K562 (cell line): Measurements from ENCODE around the gene RPL28. TPM values are rescaled to one million over a fixed set of nuclear protein-coding genes. Genes with fewer than 3 reads are reported as not detected.

Source experiments
- ATAC-seq: fragments of 200-7000 bp; cut with Tn5 transposase; 3 replicates; pipeline ENCODE4 v1.9.1; 2020; ENCODE audit warnings: moderate library complexity
- BruUV-seq: library from RNA; stranded (reverse); fragments of 400-500 nt; replicated peaks from 2 replicates; lab custom pipeline; 2021; lab: Mats Ljungman, UMichigan
- CTCF ChIA-PET: fragments of 300-600 bp; formaldehyde crosslinking; extraction: SDS; loops from one replicate; lab custom pipeline; 2021; ENCODE audit warnings: low intra/inter-chr PET ratio; lab: Yijun Ruan, JAX
- POLR2A ChIA-PET: fragments of 300-600, 350-650 bp; sonication (Branson Sonifier 250); formaldehyde crosslinking; extraction: SDS; loops from one replicate; lab custom pipeline; 2021; ENCODE audit warnings: antibody characterized with exemption, inconsistent platforms; lab: Yijun Ruan, JAX
- DNase-seq, 4 experiments: peaks; one replicate each; pipeline versions ENCODE4 v3.0.0 to v3.0.0-alpha.2; 2011 to 2018; ENCODE audit warnings: low spot score in 3 of 4, mixed read lengths in 3 of 4; ENCODE audit errors: extremely low read depth in 1 of 4
- FAIRE-seq: peaks from 2 replicates; lab custom pipeline; 2011; peaks lifted over from hg19 to GRCh38; lab: Jason Lieb, UNC
- H2AFZ ChIP-seq: 2 replicates; pipeline ENCODE4 v1.6.0; 2011; ENCODE audit warnings: low read depth, low read length, control low read depth, inconsistent platforms
- H3K27ac ChIP-seq: fragments of 200-600 bp; 3 replicates; pipeline ENCODE4 v1.8.0; 2011; ENCODE audit warnings: low read depth, mild to moderate bottlenecking, control low read depth, inconsistent platforms, low read length, moderate library complexity, mixed read lengths; ENCODE audit errors: extremely low read depth
- H3K27me3 ChIP-seq, 2 experiments: fragments of 300-600 bp in 1 of 2; 2 replicates in 1 of 2; 3 replicates in 1 of 2; pipeline versions ENCODE4 v1.6.0 to v1.8.0; 2011; ENCODE audit warnings: inconsistent platforms in 2 of 2, low read length in 2 of 2, mild to moderate bottlenecking in 1 of 2, mixed read lengths in 1 of 2, moderate library complexity in 1 of 2; ENCODE audit not compliant: control insufficient read depth in 2 of 2, insufficient read depth in 2 of 2
- H3K36me3 ChIP-seq: fragments of 300-600 bp; 3 replicates; pipeline ENCODE4 v1.8.0; 2011; ENCODE audit warnings: mild to moderate bottlenecking, low read length, inconsistent platforms; ENCODE audit not compliant: control insufficient read depth, insufficient read depth
- H3K4me1 ChIP-seq, 2 experiments: fragments of 200-600 bp in 1 of 2; replicated peaks in 1 of 2; 2 replicates in 1 of 2; 3 replicates in 1 of 2; pipeline versions ENCODE4 v1.5.1 to v1.8.0; 2011; ENCODE audit warnings: inconsistent platforms in 2 of 2, low read length in 2 of 2, mild to moderate bottlenecking in 1 of 2, mixed read lengths in 1 of 2, moderate library complexity in 1 of 2; ENCODE audit not compliant: control insufficient read depth in 2 of 2, insufficient read depth in 2 of 2
- H3K4me2 ChIP-seq: 2 replicates; pipeline ENCODE4 v1.6.1; 2011; ENCODE audit warnings: low read length, control low read depth, inconsistent platforms, mixed read lengths; ENCODE audit not compliant: insufficient read depth
- H3K4me3 ChIP-seq: fragments of 200-600 bp; sonication (generic), shearing (Covaris generic); 2 replicates; pipeline ENCODE4 v1.5.1; 2016; ENCODE audit warnings: control low read depth, inconsistent platforms
- H3K79me2 ChIP-seq: fragments of 200-600 bp; 3 replicates; pipeline ENCODE4 v1.8.0; 2011; ENCODE audit warnings: low read length, inconsistent platforms; ENCODE audit not compliant: control insufficient read depth, insufficient read depth
- H3K9ac ChIP-seq, 2 experiments: 2 replicates each; pipeline versions ENCODE4 v1.6.0 to v1.6.1; 2011; ENCODE audit warnings: low read depth in 2 of 2, low read length in 2 of 2, control low read depth in 1 of 2, inconsistent platforms in 1 of 2, mild to moderate bottlenecking in 1 of 2, mixed read lengths in 1 of 2; ENCODE audit not compliant: insufficient read depth in 1 of 2
- H3K9me1 ChIP-seq: one replicate; pipeline ENCODE4 v1.6.0; 2011; ENCODE audit warnings: inconsistent platforms, mild to moderate bottlenecking, low read length, moderate library complexity; ENCODE audit not compliant: control insufficient read depth, insufficient read depth
- H3K9me3 ChIP-seq: replicated peaks from 2 replicates; pipeline ENCODE4 v1.5.1; 2011; ENCODE audit warnings: low read depth, low read length, inconsistent platforms; ENCODE audit not compliant: control insufficient read depth, insufficient read depth
- H4K20me1 ChIP-seq: replicated peaks from 2 replicates; pipeline ENCODE4 v1.6.1; 2011; ENCODE audit warnings: low read length, inconsistent platforms, mixed read lengths; ENCODE audit not compliant: control insufficient read depth, insufficient read depth
- ARNT ChIP-seq, 2 experiments: fragments of 450-650 bp; IDR thresholded peaks; 2 replicates each; pipeline ENCODE4 v1.6.1; 2016; ENCODE audit warnings: mild to moderate bottlenecking in 1 of 2
- CEBPB ChIP-seq: fragments of 450-650 bp; IDR thresholded peaks from 2 replicates; pipeline ENCODE4 v1.6.1; 2016; ENCODE audit warnings: missing genetic modification characterization, missing compliant biosample characterization
- GATAD2A ChIP-seq: fragments of 450-650 bp; IDR thresholded peaks from 2 replicates; pipeline ENCODE4 v1.6.1; 2017
- TFAP4 ChIP-seq: sonication (generic); formaldehyde crosslinking; IDR thresholded peaks from 2 replicates; pipeline ENCODE4 v1.8.0; 2022; ENCODE audit warnings: missing genetic modification reagents, mild to moderate bottlenecking, moderate library complexity, borderline replicate concordance
- WGBS: fragments of 100-300 bp; shearing (Covaris generic); methylation state at CpG from one replicate; pipeline ENCODE4 v1.1.6; 2016; ENCODE audit warnings: low coverage, mixed read lengths; ENCODE audit not compliant: insufficient coverage; ENCODE audit errors: missing lambda C conversion rate; 5-methylcytosine and 5-hydroxymethylcytosine counted together
- in situ Hi-C: fragments of 300-500 bp; cut with MboI; formaldehyde crosslinking; loops from 4 replicates; pipeline ENCODE4 v1.15.0; 2018; ENCODE audit warnings: inconsistent platforms, mixed read lengths
- intact Hi-C: fragments of 100-400 bp; cut with micrococcal nuclease; formaldehyde crosslinking; loops from 2 replicates; pipeline ENCODE4 v1.14.2; 2022
- polyA plus RNA-seq, 8 experiments: library from polyadenylated mRNA; depleted of rRNA in 4 of 8; stranded (reverse) in 5 of 8; unstranded in 3 of 8; fragments of >200 nt; fragmentation: Nextera tagmentation in 2 of 8; fragmentation: Illumina TruSeq in 1 of 8; extraction: Ambion mirVana in 2 of 8; extraction: Trizol in 1 of 8; gene quantifications; 2 replicates each; pipeline versions ENCODE4 v1.2.1 to v1.2.3, GENCODE V29; 2011 to 2014; ENCODE audit warnings: inconsistent platforms in 1 of 8, missing spikeins in 1 of 8
- total RNA-seq, 7 experiments: library from RNA; depleted of rRNA in 6 of 7; stranded (reverse); fragments of >200 nt in 6 of 7; fragmentation: Illumina TruSeq in 2 of 7; extraction: Trizol in 2 of 7; gene quantifications; 2 replicates each; pipeline versions ENCODE4 v1.2.1 to v1.2.3, GENCODE V29; 2011 to 2021; ENCODE audit warnings: low replicate concordance in 1 of 7

Gene RPL28
- total and polyA plus RNA-seq, 9 of the 15 experiments (the other 6 are each of a cell fraction or from before 2014, with no cell fraction given): 124 to 3,106 (median 622) TPM

- in situ Hi-C loops (loop anchor here (25.0 kb wide), 1 partner anchor 782 kb away; the partner anchor contains the start of gene LILRB4), intact Hi-C loops (no loop called here)
- BruUV-seq: no TSS peak
- Histone ChIP-seq H3K9ac (no peak overlapping the region), H3K79me2 (no peaks in the 10 kb centered on the region), H3K27me3 (peaks cover 6 to 32% of the 10 kb centered on the region in 2 experiments), H4K20me1 (no peaks in the 10 kb centered on the region), H3K4me1 (peaks cover 21 to 72% of the 10 kb centered on the region in 2 experiments), H2AFZ (no peak overlapping the region), H3K27ac (no peak overlapping the region), H3K4me2 (no peak overlapping the region), H3K36me3 (no peaks in the 10 kb centered on the region), H3K9me1 (no peaks in the 10 kb centered on the region), H3K4me3 (no peak overlapping the region), H3K9me3 (no peaks in the 10 kb centered on the region)
- DNase-seq (no peak), FAIRE-seq (no peak), ATAC-seq (no peak)
- 20% methylated on average over 11 of the region's 11 CpGs for WGBS
- POLR2A ChIA-PET: interaction anchor here (0.9 to 1.3 kb wide), 3 partner anchors 8 to 105 kb away, joined by 3 to 5 read pairs (median 4); partner anchors contain the start of gene KMT5C
- CTCF ChIA-PET: no interaction called here
- TF ChIP-seq TFAP4 (CRISPR knock-in tag): peak; percentile 14; the same call in 1 of the 2 replicates
- no peak for TF ChIP-seq ARNT (IDR thresholded peaks at IDR 0.05)
Measured at GRCh38 chr19:55444646-55445045, 58.9 kb downstream of the RPL28 start.

- FAIRE-seq: no peak
- no peak for DNase-seq
- H4K20me1 ChIP-seq: no peaks in the 10 kb centered on the region
- H3K27ac ChIP-seq: no peak overlapping the region
- no peak overlapping the region for H2AFZ ChIP-seq
- no TSS peak for BruUV-seq
- CTCF ChIA-PET: interaction anchor here (0.6 kb wide), 1 partner anchor 565 kb away, joined by 3 read pairs; no protein-coding TSS in a partner anchor
- no peaks in the 10 kb centered on the region for H3K9me1 ChIP-seq
- H3K79me2 ChIP-seq: no peaks in the 10 kb centered on the region
- H3K9ac ChIP-seq: no peak overlapping the region
- peaks cover 6 to 37% of the 10 kb centered on the region in 2 experiments for H3K27me3 ChIP-seq
- H3K9me3 ChIP-seq: no peaks in the 10 kb centered on the region
- in situ Hi-C loops (loop anchor here (25.0 kb wide), 1 partner anchor 784 kb away; the partner anchor contains the start of gene LILRB4), intact Hi-C loops (no loop called here)
- POLR2A ChIA-PET: interaction anchor here (1.4 kb wide), 1 partner anchor 9 kb away, joined by 4 read pairs; no protein-coding TSS in a partner anchor
- H3K36me3 ChIP-seq: no peaks in the 10 kb centered on the region
- no peak overlapping the region for H3K4me3 ChIP-seq
- TF ChIP-seq CEBPB (tag) (0 out of 2 replicates have a peak, but pooled peaks have one; percentile 10), GATAD2A (no peak)
- no peak overlapping the region for H3K4me2 ChIP-seq
- 34% methylated on average over 7 of the region's 8 CpGs for WGBS
- H3K4me1 ChIP-seq: peaks cover 15 to 61% of the 10 kb centered on the region in 2 experiments
- ATAC-seq: no peak
Measured at GRCh38 chr19:55446060-55446459, 60.3 kb downstream of the RPL28 start.
